Measurements from ENCODE around the gene PGAP3.

The PGAP3 gene

GRCh38 chr17:39648616-39649366 is 39.1 kb downstream of the PGAP3 start:
- H2AFZ ChIP-seq (ENCODE audit: low read length), result no peak overlapping the region
- H3K4me2 ChIP-seq (ENCODE audit: low read depth, low read length, poor library complexity, severe bottlenecking), result no peak overlapping the region
- H3K79me2 ChIP-seq (ENCODE audit: insufficient read depth, low read length), result peaks cover 33% of the 10 kb centered on the region
- H3K36me3 ChIP-seq (ENCODE audit: insufficient read depth, low read length), result no peaks in the 10 kb centered on the region
- H3F3A ChIP-seq (ENCODE audit: low read depth), result no peaks in the 10 kb centered on the region
- no peak for TF ChIP-seq EZH2phosphoT487 (IDR thresholded peaks at IDR 0.05; ENCODE audit: borderline replicate concordance)
- TF ChIP-seq CTCF (conservative IDR thresholded peaks at IDR 0.05; ENCODE audit: low read length), result no peak
- no peaks in the 10 kb centered on the region for H3K4me1 ChIP-seq (ENCODE audit: insufficient read depth, low read length, poor library complexity, severe bottlenecking)
- peaks cover 6% of the 10 kb centered on the region for H4K20me1 ChIP-seq (ENCODE audit: insufficient read depth, low read length, poor library complexity, severe bottlenecking)
- no peaks in the 10 kb centered on the region for H3K9me2 ChIP-seq (replicated peaks; ENCODE audit: low read depth, low read length)
- no peaks in the 10 kb centered on the region for H3K9me3 ChIP-seq (ENCODE audit: insufficient read depth, low read depth, low read length)
- H3K4me3 ChIP-seq (ENCODE audit: low read length, poor library complexity, severe bottlenecking), result no peak overlapping the region
- no peak overlapping the region for H3K9ac ChIP-seq (ENCODE audit: low read depth, low read length, poor library complexity, severe bottlenecking)
- H3K27me3 ChIP-seq (ENCODE audit: insufficient read depth, low read length, poor library complexity, severe bottlenecking), result no peaks in the 10 kb centered on the region

GRCh38 chr17:39647256-39647655 is 40.6 kb downstream of the PGAP3 start:
- Histone ChIP-seq H3K4me3 (ENCODE audit: low read length, poor library complexity, severe bottlenecking) (no peak overlapping the region), H3K79me2 (ENCODE audit: insufficient read depth, low read length) (peaks cover 49% of the 10 kb centered on the region), H3K9me2 (replicated peaks; ENCODE audit: low read depth, low read length) (no peaks in the 10 kb centered on the region), H3F3A (ENCODE audit: low read depth) (no peaks in the 10 kb centered on the region), H2AFZ (ENCODE audit: low read length) (no peak overlapping the region), H3K4me2 (ENCODE audit: low read depth, low read length, poor library complexity, severe bottlenecking) (no peak overlapping the region), H3K9ac (ENCODE audit: low read depth, low read length, poor library complexity, severe bottlenecking) (no peak overlapping the region), H3K4me1 (ENCODE audit: insufficient read depth, low read length, poor library complexity, severe bottlenecking) (peaks cover 10% of the 10 kb centered on the region), H3K9me3 (ENCODE audit: insufficient read depth, low read depth, low read length) (no peaks in the 10 kb centered on the region), H3K27me3 (ENCODE audit: insufficient read depth, low read length, poor library complexity, severe bottlenecking) (no peaks in the 10 kb centered on the region), H3K36me3 (ENCODE audit: insufficient read depth, low read length) (no peaks in the 10 kb centered on the region), H4K20me1 (ENCODE audit: insufficient read depth, low read length, poor library complexity, severe bottlenecking) (peaks cover 11% of the 10 kb centered on the region)
- TF ChIP-seq EZH2phosphoT487 (IDR thresholded peaks at IDR 0.05; ENCODE audit: borderline replicate concordance), result no peak
- TF ChIP-seq CTCF (conservative IDR thresholded peaks at IDR 0.05; ENCODE audit: low read length), result no peak

- Histone ChIP-seq H3K4me3 (ENCODE audit: low read length, poor library complexity, severe bottlenecking) (no peak overlapping the region), H3K27me3 (ENCODE audit: insufficient read depth, low read length, poor library complexity, severe bottlenecking) (no peaks in the 10 kb centered on the region), H3K79me2 (ENCODE audit: insufficient read depth, low read length) (peaks cover 85% of the 10 kb centered on the region), H3K9ac (ENCODE audit: low read depth, low read length, poor library complexity, severe bottlenecking) (no peak overlapping the region), H3K9me2 (replicated peaks; ENCODE audit: low read depth, low read length) (no peaks in the 10 kb centered on the region), H2AFZ (ENCODE audit: low read length) (no peak overlapping the region), H3F3A (ENCODE audit: low read depth) (no peaks in the 10 kb centered on the region), H4K20me1 (ENCODE audit: insufficient read depth, low read length, poor library complexity, severe bottlenecking) (peaks cover 27% of the 10 kb centered on the region), H3K4me1 (ENCODE audit: insufficient read depth, low read length, poor library complexity, severe bottlenecking) (peaks cover 42% of the 10 kb centered on the region), H3K9me3 (ENCODE audit: insufficient read depth, low read depth, low read length) (no peaks in the 10 kb centered on the region), H3K4me2 (ENCODE audit: low read depth, low read length, poor library complexity, severe bottlenecking) (peak overlapping the region; percentile 95), H3K36me3 (ENCODE audit: insufficient read depth, low read length) (no peaks in the 10 kb centered on the region)
- TF ChIP-seq EZH2phosphoT487 (IDR thresholded peaks at IDR 0.05; ENCODE audit: borderline replicate concordance) (no peak), CTCF (conservative IDR thresholded peaks at IDR 0.05; ENCODE audit: low read length) (no peak)
These were observed 44.6 kb downstream of the PGAP3 start for GRCh38 chr17:39643271-39643670.

Data from Loucy (cell line).